Activated CD8-positive, alpha-beta memory T cell treated with anti-CD3 and anti-CD28 coated beads, Interleukin-2, amount 50 U/mL, for 1 hour (primary cell): ENCODE data around the gene MBNL1.

Experiments
- DNase-seq: peaks from one replicate; pipeline ENCODE4 v3.0.0-alpha.2; 2020; ENCODE audit errors: extremely low read depth

The MBNL1 gene

DNA sequence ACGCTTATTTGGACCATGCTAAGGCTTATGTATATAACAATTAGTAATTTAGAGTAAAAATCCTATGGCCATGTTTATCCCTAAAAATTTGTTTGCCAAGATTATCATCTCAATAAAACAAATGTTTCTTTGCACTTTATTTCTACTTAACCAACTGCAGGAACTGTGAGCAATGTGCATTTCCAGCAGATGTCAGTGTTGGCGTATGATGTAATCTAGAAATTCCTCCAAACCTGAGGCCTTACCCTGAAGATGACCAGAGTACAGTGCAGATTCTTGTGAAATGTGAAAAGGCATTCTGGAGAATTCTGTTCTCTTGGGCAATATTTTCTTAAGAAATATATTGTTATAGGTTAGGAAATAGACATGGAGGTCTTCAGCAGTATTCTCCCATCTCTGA is 205.9 kb downstream of the MBNL1 start:
- DNase-seq: no peak

DNA sequence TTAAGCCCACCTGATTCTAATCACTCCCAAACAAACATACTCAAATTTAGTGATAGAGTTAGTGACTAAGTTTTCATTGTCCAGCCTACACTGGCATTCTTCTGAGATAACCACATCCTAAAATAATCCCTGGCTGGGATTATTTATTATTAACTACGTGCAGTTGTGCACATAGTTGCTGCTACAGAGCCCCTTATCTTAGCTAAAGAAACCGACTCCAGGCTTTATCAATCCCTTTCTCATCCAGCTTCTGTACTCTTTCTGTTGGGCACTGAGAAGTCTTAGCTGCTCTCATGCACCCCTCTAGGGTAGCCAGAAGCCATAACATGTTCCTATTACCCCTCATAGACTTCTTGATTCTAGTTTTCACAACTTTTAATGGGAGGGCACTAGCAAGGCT is 208.7 kb downstream of the MBNL1 start:
- no peak for DNase-seq

DNA sequence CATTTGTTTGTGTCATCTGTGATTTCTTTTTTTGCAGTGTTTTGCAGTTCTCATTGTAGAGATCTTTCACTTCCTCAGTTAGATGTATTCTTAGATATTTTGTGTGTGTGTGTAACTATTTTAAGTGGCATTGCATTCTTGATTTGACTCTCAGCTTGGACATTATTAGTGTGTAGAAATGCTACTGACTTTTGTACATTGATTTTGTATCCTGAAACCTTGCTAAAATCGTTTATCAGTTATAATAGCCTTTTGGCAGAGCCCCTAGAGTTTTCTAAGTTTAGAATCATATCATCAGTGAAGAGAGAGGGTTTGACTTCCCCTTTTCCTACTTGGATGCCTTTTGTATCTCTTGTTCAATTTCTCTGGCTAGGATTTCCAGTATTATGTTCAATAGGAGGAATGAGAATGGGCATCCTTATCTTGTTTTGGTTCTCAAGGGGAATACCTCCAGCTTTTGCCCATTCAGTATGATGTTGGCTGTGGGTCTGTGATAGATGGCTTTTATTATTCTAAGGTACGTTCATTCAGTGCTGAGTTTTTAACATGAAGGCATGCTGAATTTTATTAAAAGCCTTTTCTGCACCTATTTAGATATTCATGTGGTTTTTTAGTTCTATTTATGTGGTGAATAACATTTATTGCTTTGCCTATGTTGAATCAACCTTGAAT is 211.7 kb downstream of the MBNL1 start:
- DNase-seq: no peak

DNA sequence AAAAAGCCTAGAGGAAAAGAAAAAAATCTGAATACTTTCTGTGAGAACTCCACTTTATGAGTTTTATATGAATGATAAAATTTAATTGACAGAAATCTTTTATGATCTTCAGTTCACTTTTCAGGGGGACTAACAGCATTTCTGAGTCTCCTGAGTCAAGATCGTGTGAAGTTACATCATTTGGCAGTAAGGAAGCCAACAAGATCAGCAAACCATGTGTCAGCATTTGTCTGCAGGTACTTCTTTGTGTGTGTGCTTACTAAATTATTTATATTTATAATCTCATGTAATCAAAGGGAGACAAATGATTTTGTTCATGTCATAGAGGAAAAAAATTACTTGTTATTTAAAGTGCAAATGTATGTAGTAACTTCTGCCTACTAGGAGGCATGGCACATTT is 217.6 kb downstream of the MBNL1 start:
- DNase-seq: no peak

- no peak for DNase-seq
These were observed 219.7 kb downstream of the MBNL1 start for GRCh38 chr3:152488449-152488848.

DNA sequence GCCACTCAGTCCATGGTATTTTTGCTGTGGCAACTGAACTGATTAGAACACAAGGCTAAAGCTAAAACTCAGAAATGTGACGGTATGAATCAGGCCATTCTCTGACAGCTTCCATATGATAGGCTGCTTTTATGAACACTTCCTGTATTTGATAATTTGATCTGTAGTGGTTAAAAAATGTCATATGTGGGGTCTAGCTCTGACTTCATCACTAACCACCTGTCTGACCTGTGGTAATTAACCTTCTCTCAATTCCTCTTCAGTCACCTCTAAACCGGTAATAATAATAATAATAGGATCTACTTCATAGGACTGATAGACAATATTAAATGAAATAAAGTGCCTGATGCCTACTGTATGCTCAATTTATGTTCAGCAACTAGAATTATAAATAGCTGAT is 223.2 kb downstream of the MBNL1 start:
- DNase-seq: no peak

GRCh38 chr3:152496286-152496685 is 227.6 kb downstream of the MBNL1 start:
- DNase-seq: no peak

DNA sequence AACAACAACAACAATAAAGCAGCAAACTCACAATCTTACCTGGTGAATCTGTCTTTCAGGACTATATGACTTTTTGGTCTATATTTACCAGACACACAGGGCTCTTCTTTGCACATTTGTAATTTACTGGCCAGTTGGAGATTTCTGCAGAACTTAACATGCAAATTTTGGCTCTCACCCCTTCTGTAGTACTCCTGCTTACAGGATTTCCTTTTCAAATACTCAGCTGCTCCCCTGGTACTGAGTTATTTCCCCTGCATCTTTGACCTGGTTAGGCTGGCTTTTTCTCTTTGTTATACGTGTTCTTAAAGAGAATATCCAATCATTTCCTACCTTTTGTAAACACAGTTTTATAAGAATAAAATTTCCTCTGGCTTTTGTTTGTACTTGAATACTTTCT is 228.0 kb downstream of the MBNL1 start:
- no peak for DNase-seq

GRCh38 chr3:152497457-152497856 is 228.7 kb downstream of the MBNL1 start:
- DNase-seq: no peak

GRCh38 chr3:152497890-152498289 is 229.2 kb downstream of the MBNL1 start:
- no peak for DNase-seq

GRCh38 chr3:152499791-152500385 is 231.2 kb downstream of the MBNL1 start:
- no peak for DNase-seq

DNA sequence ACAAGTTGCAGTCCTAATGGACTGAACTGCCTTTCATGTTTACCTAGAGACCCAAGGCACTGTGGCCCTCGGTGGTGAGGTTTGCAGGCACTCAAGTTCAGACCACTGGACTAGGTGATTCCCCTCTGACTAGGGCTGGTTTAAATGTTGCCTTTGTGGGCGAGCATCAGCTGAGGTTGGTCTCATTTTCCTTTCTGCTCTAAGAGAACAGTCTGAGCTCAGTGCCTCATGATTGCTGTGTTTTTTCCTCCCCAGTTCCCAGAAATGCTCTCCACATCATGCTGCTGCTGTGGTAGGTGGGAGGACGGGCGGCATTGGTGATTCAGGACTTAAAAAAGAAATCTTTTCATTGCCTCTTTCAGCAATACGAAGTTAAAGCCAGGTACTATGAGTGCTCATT is 237.2 kb downstream of the MBNL1 start:
- DNase-seq: no peak

GRCh38 chr3:152508705-152509104 is 240.0 kb downstream of the MBNL1 start:
- DNase-seq: no peak

- DNase-seq: no peak
These were observed 243.2 kb downstream of the MBNL1 start for GRCh38 chr3:152511904-152512303.

GRCh38 chr3:152513301-152513960 is 244.7 kb downstream of the MBNL1 start:
- no peak for DNase-seq
